Stimulated activated CD4-positive, alpha-beta T cell treated with anti-CD3 and anti-CD28 coated beads, TNF-alpha, amount 100 ng/mL, for 48 hours (primary cell): ENCODE measurements around the gene EN1.

ENCODE experiments used
- DNase-seq, 3 donors: peaks; one replicate each; pipeline ENCODE4 v3.0.0-alpha.2; 2020; ENCODE audit warnings: low read depth in 3 of 3

The EN1 gene

GRCh38 chr2:118842661-118843482 is 4.6 kb downstream of the EN1 start:
- no peak for DNase-seq

GRCh38 chr2:118841828-118842461 is 5.5 kb downstream of the EN1 start:
- no peak for DNase-seq

GRCh38 chr2:118841450-118841827 is 6.0 kb downstream of the EN1 start:
- DNase-seq, result no peak

GRCh38 chr2:118838741-118839455 is 8.6 kb downstream of the EN1 start:
- no peak for DNase-seq

GRCh38 chr2:118837621-118838020 is 9.8 kb downstream of the EN1 start:
- DNase-seq, result no peak

- DNase-seq, result no peak
These were observed 10.4 kb downstream of the EN1 start for GRCh38 chr2:118837067-118837466.

GRCh38 chr2:118836411-118836930 is 11.0 kb downstream of the EN1 start:
- no peak for DNase-seq

GRCh38 chr2:118835746-118836410 is 11.6 kb downstream of the EN1 start:
- no peak for DNase-seq

GRCh38 chr2:118834901-118835745 is 12.3 kb downstream of the EN1 start:
- no peak for DNase-seq

- DNase-seq, result no peak
These were observed 13.0 kb downstream of the EN1 start for GRCh38 chr2:118834440-118834810.

GRCh38 chr2:118833716-118834439 is 13.6 kb downstream of the EN1 start:
- DNase-seq, result no peak

GRCh38 chr2:118832791-118833715 is 14.4 kb downstream of the EN1 start:
- no peak for DNase-seq

- DNase-seq, result no peak
These were observed 15.2 kb downstream of the EN1 start for GRCh38 chr2:118832071-118832790.

GRCh38 chr2:118830881-118831280 is 16.6 kb downstream of the EN1 start:
- DNase-seq, result no peak

- no peak for DNase-seq
These were observed 17.3 kb downstream of the EN1 start for GRCh38 chr2:118830118-118830517.

GRCh38 chr2:118826093-118826492 is 21.4 kb downstream of the EN1 start:
- no peak for DNase-seq

- no peak for DNase-seq
These were observed 23.8 kb downstream of the EN1 start for GRCh38 chr2:118823633-118824032.

GRCh38 chr2:118822572-118822971 is 24.9 kb downstream of the EN1 start:
- no peak for DNase-seq

- no peak for DNase-seq
These were observed 25.4 kb downstream of the EN1 start for GRCh38 chr2:118822015-118822414.
